Measurements from ENCODE around the gene KLRF2. TPM values are rescaled to one million over a fixed set of nuclear protein-coding genes. Genes with fewer than 3 reads are reported as not detected.

The KLRF2 gene
- polyA plus RNA-seq, 1 of the 3 experiments (the other 2 are of a cell fraction), result not detected

- Histone ChIP-seq H3K79me2 (ENCODE audit: insufficient read depth) (no peaks in the 10 kb centered on the region), H3K4me3 (ENCODE audit: low read depth in 2 of 2, low read length in 1 of 2) (peak overlapping the region in 1 of 2 experiments; percentile 37; a peak in 1 of 4 replicates), H3K9me2 (no peaks in the 10 kb centered on the region), H3K9me3 (no peaks in the 10 kb centered on the region), H3K4me1 (ENCODE audit: control insufficient read depth in 1 of 2, insufficient read depth in 2 of 2, low read depth in 1 of 2, low read length in 1 of 2) (no peaks in the 10 kb centered on the region), H3K27ac (ENCODE audit: low read depth in 2 of 2, low read length in 1 of 2) (no peak overlapping the region), H3K36me3 (replicated peaks in 1 of 2; ENCODE audit: control insufficient read depth in 1 of 2, insufficient read depth in 2 of 2, low read length in 1 of 2) (no peaks in the 10 kb centered on the region), H3K9ac (no peak overlapping the region), H4K20me1 (ENCODE audit: insufficient read depth) (no peaks in the 10 kb centered on the region), H3K27me3 (ENCODE audit: insufficient read depth) (no peaks in the 10 kb centered on the region; the same call in 1 of the 2 replicates), H3K4me2 (peak overlapping the region; percentile 64; the same call in 1 of the 2 replicates), H2AFZ (ENCODE audit: low read depth) (no peak overlapping the region), H3F3A (replicated peaks; ENCODE audit: insufficient read depth) (no peaks in the 10 kb centered on the region)
- TF ChIP-seq JUND (IDR thresholded peaks at IDR 0.05) (no peak), PBX3 (IDR thresholded peaks at IDR 0.05) (no peak), FOXM1 (IDR thresholded peaks at IDR 0.05; ENCODE audit: low read depth) (no peak), RCOR1 (IDR thresholded peaks at IDR 0.05; ENCODE audit: low read length) (no peak), ELF1 (IDR thresholded peaks at IDR 0.05) (no peak), FOSL2 (IDR thresholded peaks at IDR 0.05; ENCODE audit: borderline replicate concordance, low read depth) (no peak), TAF1 (IDR thresholded peaks at IDR 0.05; ENCODE audit: borderline replicate concordance, low read depth, low read length) (no peak), USF2 (IDR thresholded peaks at IDR 0.05; ENCODE audit: borderline replicate concordance, low read depth, low read length) (no peak), SIN3A (IDR thresholded peaks at IDR 0.05; ENCODE audit: borderline replicate concordance, low read depth, low read length) (no peak), NRF1 (IDR thresholded peaks at IDR 0.05; ENCODE audit: low read depth, low read length) (no peak), GATA2 (CRISPR knock-in tag; IDR thresholded peaks at IDR 0.05) (no peak), POLR2AphosphoS5 (IDR thresholded peaks at IDR 0.05; ENCODE audit: low read depth, low read length) (no peak), YY1 (IDR thresholded peaks at IDR 0.05; ENCODE audit: low read depth) (no peak), FOXJ3 (CRISPR knock-in tag; IDR thresholded peaks at IDR 0.05) (no peak), EP300 (IDR thresholded peaks at IDR 0.05; ENCODE audit: borderline replicate concordance in 1 of 2, low read depth in 1 of 2, low read length in 1 of 2) (no peak)
- WGBS (ENCODE audit: low lambda C conversion rate), result 13% methylated on average over 2 of the region's 2 CpGs
- CTCF ChIA-PET, result no interaction called here
- DNase-seq, result no peak
- POLR2A ChIA-PET, result no interaction called here
Observed at GRCh38 chr12:9870286-9870866, 10.9 kb upstream of the KLRF2 start.

GRCh38 chr12:9872162-9872561, 9.1 kb upstream of the KLRF2 start:
- H3F3A ChIP-seq (replicated peaks; ENCODE audit: insufficient read depth), result no peaks in the 10 kb centered on the region
- H2AFZ ChIP-seq (ENCODE audit: low read depth), result no peak overlapping the region
- H3K4me1 ChIP-seq (ENCODE audit: control insufficient read depth in 1 of 2, insufficient read depth in 2 of 2, low read depth in 1 of 2, low read length in 1 of 2), result no peaks in the 10 kb centered on the region
- no peak overlapping the region for H3K9ac ChIP-seq
- CTCF ChIA-PET, result interaction anchor here (0.9 to 1.3 kb wide), 2 partner anchors 122 to 1215 kb away, joined by 3 read pairs; no protein-coding TSS in a partner anchor
- H3K9me3 ChIP-seq, result no peaks in the 10 kb centered on the region
- no peak for DNase-seq
- H3K27ac ChIP-seq (ENCODE audit: low read depth in 2 of 2, low read length in 1 of 2), result no peak overlapping the region
- no peak overlapping the region for H3K4me2 ChIP-seq
- no peak overlapping the region for H3K4me3 ChIP-seq (ENCODE audit: low read depth in 2 of 2, low read length in 1 of 2)
- H3K36me3 ChIP-seq (replicated peaks in 1 of 2; ENCODE audit: control insufficient read depth in 1 of 2, insufficient read depth in 2 of 2, low read length in 1 of 2), result no peaks in the 10 kb centered on the region
- TF ChIP-seq MEF2A (IDR thresholded peaks at IDR 0.05; ENCODE audit: borderline replicate concordance, low read depth) (no peak), FOXM1 (IDR thresholded peaks at IDR 0.05; ENCODE audit: low read depth) (no peak)
- H3K27me3 ChIP-seq (ENCODE audit: insufficient read depth), result no peaks in the 10 kb centered on the region; the same call in 1 of the 2 replicates
- POLR2A ChIA-PET, result no interaction called here
- no peaks in the 10 kb centered on the region for H3K9me2 ChIP-seq
- H3K79me2 ChIP-seq (ENCODE audit: insufficient read depth), result no peaks in the 10 kb centered on the region
- no peaks in the 10 kb centered on the region for H4K20me1 ChIP-seq (ENCODE audit: insufficient read depth)
- 22% methylated on average over 3 of the region's 3 CpGs for WGBS (ENCODE audit: low lambda C conversion rate)

All from SK-N-SH (cell line).